Hematopoietic multipotent progenitor cell treated with erythropoietin and hydrocortisone succinate and interleukin-3 and kit ligand, for 17 days (in vitro differentiated cells): ENCODE results near the gene CALML4.
"Not testable (repeated sequence)": the region's sequence is repeated elsewhere in the genome, so short reads cannot be mapped to it uniquely, and the experiment has no call there.

Experiments
- DNase-seq: peaks from one replicate; pipeline ENCODE4 v3.0.0-alpha.2; 2015; ENCODE audit warnings: low spot score

The CALML4 gene, protein sequence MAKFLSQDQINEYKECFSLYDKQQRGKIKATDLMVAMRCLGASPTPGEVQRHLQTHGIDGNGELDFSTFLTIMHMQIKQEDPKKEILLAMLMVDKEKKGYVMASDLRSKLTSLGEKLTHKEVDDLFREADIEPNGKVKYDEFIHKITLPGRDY

DNA sequence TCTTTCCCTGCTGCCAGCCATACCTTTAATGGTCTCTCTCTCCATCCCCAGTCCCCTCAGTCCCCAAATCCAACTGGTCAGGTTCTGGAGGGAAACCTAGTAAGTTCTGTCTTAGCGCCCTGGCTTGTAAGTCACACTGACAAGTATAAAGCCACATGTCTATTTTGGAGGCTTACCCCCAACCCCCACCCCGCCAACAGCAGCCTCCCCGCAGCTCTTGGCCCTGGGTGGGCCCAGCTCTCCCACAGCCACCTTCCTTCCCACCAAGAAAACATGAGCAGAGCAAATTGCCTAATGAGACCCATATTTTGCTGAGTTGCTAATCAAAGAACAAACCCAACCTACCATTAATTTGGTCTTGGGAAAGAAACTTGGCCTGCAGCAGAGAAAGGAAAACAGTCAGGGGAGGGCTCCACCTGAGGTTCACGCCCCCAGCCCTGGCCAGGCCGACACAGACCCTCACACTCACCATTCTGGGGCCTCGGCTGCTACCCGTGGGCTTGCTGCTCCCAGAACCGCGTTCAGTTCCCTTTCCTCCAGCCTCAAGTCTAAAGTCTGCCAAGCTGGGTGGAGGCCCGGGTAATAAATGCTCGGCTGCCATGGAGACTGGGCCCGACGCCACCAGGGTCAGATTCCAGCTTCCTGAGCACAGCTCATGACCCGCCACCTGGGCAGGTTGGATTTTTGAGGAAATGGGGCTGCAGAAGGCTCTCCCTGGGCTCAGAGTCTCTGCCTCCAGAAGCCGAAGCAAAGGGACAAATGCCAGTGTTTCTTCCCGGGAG is at the start of gene CALML4:
Gene CALML4, minus strand, starts transcription at position 557 of the 782 bp plus-strand sequence. Its CDS starts 85 bp downstream, at position 472.
- DNase-seq = no peak

DNA sequence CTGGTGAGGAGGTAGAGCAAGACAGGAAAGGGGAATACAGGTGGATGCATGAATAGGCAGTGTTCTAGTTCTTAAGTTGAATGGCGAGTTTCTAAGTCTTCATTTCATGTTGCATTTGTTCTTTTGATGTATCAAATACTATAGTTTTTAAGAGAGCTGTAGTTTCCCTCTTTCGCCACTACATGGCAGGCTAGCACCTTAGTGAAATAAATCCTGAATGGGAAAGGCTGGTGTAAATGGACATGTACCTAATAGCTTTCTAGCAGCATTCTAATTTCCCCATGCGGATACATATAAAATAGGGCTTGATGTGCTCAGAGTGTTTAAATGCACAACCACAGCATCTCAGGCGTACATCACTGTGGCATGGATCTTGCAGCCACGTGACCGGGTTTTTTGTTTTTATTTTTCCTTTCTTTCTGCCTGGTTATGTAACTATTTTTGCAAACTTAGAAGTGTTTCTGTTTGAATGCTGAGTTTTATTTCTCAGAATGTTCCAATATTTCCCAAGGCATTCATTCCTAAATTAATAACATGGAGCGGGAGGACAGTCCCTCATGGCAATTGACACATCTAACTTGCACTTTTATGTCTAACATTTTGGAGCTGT is 47.9 kb upstream of the CALML4 start:
- DNase-seq = peak; percentile 71

DNA sequence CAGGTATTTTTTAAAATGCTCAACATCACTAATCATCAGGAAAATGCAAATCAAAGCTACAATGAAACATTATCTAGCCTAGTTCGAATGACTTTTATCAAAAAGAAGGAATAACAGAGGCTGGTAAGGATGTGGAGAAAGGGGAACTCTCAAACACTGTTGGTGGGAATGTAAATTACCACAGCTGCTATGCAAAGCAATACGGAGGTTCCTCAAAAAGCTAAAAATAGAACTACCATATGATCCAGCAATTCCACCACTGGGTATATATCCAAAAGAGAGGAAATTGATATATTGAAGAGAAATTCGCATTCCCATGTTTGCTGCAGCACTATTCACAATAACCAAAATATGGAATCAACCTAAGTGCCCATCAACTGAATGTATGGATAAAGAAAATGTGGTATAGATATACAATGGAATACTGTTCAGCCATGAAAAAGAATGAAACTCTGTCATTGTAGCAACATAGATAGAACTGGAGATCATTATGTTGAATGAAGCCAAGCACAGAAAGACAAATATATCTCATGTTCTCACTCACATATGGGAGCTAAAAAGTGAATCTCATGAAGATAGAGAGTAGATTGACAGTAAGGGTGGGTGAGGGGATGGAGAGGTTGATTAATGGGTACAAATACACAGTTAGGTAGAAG is 44.1 kb upstream of the CALML4 start:
- DNase-seq = no peak

DNA sequence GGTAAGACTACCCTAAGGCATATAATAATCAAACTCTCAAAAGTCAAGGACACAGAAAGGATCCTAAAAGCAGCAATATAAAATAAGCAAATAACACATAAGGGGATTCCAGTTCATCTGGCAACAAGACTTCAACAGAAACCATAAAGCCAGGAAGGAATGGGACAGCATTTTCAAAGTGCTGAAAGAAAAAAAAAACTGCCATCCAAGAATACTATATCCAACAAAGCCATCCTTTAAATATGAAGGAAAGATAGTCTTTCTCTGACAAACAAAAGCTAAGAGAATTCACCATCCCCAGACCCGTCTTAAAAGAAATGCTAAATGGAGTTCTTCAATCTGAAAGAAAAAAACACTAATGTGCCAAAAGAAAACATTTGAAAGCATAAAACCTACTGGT is 39.1 kb upstream of the CALML4 start:
- DNase-seq = no peak

DNA sequence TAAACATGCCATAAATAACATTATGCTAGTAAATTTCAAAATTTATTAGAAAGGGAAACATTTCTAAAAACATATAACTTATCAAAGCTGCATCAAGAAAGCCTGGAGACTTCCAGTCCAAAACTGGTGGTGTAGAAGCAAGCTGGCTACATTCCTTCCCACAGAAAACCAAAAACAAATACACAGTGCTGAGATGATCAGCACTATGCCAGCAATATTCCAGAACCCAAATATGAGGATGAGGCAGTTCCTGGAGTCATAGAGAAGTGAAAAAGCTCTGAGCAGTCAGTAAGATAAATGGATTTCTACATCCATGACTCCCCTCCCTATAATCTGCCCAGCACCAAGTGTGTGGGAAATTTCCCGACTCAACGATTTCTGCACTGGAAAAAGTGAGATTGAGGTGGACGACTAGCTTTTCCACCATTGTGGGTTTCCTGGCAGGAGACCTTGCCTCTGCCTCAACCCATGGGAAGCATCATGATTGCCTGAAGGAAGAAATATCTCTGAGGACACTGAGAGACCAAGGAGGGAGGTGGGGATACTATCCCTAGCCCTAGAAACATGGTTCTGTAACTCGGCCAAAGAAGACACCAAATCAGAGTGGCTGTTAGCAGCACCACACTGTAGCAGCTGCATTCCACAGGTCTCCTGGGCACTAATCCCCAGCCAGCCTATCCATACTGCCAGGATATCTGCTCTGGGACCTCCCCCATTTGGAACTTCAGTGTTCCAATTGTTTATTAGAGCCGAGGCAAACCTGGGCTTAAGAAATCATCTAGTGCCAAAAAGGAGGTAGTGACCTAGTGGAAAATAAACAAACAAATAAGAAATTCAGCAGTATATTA is 36.2 kb upstream of the CALML4 start:
- DNase-seq = no peak

DNA sequence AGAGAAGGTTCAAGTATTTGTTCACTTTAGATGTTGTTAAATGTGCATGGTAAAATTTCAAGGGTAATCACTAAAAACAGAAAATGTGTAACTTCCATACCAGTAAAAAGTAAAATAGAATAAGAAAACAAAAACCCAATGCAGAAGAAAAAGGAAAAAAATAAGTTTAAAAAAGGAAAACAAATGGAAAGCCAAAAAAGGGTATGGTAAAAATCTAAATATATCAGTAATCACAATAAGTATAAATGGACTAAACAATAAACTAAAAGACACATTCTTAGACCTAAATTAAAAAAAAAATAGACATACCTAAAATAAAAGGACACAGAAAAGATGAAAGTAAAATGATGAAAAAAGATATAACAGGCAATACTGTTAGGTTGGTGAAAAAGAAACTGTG is 33.9 kb upstream of the CALML4 start:
- DNase-seq = no peak

DNA sequence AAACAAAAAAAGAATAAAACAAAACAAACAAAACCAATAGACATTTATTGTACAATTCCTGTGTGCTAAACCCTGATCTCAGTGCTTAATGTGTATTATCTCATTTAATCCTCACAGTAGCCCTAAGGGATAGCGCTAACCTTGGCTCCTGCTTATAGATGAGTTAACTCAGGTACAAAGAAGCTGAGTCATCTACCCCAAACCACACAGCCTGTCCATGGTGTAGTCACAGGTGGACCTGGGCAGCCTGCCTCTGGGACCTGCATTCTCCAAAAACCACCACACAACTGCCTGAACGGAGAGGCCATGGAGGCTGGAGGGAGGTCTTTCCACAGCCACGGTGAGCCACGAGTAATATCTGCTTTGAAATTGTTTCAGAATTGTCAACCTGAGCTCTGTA is 29.9 kb upstream of the CALML4 start:
- no peak for DNase-seq

DNA sequence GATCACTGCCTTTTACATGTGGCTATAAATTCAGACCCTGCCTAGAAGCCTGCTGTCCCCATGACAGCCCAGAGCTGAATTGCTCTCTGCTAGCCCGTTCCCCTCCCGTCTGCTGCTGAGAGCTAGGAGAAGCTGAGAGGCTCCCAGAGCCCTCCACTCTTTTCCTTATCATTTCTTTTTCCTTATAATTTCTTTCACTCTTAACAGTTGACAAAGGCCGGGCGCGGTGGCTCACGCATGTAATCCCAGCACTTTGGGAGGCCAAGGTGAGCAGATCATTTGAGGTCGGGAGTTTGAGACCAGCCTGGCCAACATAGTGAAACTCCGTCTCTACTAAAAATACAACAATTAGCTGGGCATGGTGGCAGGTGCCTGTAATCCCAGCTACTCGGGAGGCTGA is 29.4 kb upstream of the CALML4 start:
- DNase-seq = not testable (repeated sequence)

DNA sequence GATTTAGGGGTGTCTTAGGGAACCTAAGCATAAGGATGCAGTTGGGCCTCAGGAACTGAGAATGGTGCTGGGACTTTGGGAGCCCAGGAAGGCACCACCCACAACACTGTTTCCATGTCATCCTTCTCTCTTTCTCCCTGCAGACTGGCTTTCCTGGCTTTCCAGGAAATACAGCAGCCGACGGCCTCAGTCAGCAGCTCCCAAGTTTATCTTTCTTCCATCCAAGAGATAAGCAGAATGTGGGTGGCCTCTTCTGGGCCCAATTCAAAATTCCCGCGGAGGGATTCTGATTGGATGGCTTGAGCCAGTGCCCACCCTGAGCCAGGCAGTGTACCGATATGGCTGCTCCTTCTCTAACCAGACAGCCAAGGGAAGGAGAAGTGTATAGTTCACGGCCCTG is 28.9 kb upstream of the CALML4 start:
- DNase-seq = no peak

DNA sequence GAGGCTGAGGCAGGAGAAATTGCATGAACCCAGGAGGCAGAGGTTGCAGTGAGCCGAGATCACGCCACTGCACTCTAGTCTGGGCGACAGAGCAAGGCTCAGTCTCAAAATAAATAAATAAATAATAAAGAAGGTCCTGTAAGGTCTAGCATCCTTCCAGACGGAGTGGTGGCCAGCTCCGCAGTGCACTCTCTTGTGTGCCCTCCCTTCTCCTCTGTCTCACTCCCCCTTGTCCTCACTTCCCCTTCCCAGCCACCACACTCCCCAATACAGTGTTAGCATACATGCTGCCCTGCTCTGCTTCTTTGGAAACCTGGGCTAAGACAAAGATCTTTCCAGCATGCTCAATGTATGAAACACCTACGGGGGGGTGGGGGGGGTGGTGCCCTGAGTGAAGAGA is 27.8 kb upstream of the CALML4 start:
- DNase-seq = no peak

DNA sequence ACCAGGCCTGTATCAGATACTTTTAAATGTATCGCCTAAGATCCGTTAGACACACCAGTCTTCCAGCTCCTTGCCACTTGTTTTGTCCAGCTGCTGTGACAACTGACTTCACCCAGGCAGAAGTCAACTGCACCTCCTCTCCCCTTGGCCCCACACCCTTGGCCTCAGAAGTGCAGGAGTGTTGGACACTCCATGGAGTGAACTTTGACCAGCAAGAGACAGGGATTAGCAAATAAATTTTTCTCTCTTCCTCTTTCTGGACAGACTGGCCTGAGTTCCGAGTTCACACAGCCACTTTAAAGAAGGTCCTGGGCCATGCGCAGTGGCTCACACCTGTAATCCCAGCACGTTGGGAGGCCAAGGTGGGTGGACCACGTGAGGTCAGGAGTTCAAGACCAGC is 27.3 kb upstream of the CALML4 start:
- DNase-seq = no peak

DNA sequence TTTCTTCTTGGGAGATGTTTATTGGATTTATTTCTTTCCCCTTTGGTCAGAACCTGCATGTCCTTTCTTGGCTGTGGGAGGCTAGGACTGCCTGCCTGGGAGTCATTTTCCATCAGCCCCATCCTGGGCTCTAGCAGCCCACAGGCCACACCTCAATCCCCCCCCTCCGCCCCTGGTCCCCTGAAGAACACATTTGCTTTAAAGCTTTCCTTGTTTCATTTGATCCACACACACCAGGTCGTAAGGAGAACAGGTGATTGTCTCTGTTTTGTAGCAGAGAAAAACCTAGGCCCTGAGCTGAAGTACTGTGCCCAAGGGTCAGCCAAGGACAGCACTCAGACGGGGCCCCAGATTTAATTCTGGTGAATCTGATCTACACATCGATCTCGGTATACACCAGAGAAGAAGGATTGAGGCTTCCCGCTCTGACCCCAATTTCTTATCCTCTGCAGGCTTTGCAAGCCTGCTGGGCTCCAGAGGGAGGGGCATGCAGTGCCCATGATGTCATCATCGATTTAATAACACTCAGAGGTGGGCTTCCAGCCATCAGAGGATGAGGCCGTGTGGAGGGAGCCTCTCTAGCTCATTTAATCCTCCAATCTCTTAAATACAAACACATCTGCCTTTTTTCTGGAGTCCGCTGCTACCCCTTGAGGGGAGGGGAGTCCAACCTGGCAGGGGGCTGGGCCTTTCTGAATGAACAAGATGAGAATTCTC is 26.1 kb upstream of the CALML4 start:
- no peak for DNase-seq

DNA sequence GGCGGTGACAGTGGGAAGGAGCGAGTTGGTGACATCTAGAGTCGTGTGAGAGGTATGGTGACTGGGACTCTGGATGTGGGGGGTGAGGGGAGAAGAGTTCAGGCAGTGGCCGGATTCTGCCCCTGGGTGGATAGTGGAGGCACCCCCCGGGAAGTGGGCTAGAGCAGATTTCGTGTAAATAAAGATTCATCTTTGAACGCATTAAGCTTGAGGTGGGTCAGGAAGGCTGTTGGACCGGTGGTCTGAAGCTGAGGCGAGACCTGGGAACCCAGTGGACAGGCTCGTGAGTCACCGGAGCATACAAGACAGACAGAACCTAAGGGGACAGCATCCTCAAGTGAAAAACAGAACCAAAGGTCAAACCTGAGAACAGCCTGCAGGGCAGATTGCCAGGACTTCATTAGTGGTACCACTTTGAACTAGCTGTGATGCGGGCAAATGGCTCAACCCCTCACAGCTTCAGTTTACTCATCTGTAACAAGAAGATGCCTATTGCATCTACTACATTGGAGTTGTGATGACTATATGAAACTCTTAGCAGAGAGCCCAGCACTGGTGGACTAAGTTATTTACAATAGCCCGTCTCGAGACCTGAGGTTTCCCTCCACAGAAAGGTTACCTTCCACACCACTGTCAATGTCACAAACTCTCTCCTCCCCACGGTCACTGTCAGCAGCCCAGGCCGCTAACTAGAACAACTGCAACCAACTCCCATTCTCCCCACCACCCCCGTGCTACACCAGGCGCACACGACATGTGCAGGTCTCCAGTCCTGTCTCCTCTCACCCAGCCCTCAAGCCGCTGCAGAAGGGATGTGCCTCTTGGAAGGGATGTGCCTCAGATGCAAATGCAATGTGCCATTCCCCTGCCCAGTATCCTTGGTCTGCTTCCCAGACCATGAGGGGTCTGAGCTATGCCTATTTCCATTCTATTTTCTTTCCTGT is 25.3 kb upstream of the CALML4 start:
- DNase-seq = peak; percentile 13

DNA sequence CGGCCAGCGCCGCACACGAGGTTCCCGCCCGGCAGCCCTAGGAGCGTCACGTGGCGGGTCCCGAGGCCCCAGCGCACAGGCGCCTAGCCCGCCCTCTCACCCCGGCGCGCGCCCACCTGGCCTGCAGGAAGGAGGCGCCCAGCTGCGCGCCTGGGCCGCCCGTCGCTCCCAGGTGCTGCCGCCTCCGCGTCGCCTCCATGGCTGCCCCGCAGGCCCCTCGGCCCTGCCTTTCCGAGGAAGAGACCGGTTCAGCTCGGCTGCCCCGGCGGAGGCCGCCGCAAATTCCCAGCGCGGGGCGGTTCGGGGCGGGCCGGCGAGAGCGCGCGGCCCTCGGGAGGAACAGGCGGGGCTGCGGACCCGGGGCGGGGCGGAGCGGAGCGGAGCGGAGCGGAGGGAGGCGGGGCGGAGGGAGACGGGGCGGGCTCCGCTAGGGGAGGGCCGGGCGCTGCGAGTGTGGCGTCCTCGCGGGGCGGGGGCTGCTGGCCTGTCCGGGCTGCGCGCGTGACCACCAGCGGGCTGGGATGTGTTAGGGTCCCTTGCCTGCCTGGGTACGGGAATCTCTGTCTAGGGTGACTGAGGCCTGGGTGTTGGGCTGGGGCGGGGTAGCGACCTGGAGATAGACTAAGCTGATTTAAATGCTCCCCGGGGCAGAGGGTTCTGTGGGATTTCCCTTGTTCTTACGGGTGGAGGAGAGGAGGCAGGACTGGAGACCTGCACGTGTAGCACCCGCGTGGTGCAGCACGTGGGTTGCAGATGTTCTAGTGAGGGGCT is 24.4 kb upstream of the CALML4 start, which contains the start of gene CLN6:
Gene CLN6, minus strand, starts transcription at position 343 of the 771 bp plus-strand sequence. Its CDS starts 144 bp downstream, at position 199.
- peak; percentile 61 for DNase-seq

DNA sequence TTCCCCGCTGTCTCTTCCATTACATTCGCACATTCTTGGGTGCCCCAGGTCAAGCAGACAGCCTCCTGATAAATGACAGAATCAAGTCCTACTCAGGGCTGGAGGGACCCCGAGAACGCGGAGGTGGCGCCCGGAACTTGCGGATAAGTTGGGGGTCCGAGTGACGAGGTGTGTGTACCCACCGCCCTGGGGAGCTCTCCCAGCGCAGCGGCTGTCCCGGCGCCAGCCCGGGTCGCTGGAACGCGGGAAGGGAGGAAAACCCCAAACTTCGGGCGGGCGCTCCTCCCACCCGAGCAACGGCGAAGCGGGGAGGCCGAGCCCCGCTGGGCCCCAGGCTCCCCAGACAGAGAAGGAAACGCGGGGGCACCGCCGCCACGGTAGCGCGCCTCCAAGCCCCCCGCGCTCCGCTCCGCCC is 23.8 kb upstream of the CALML4 start:
- no peak for DNase-seq

DNA sequence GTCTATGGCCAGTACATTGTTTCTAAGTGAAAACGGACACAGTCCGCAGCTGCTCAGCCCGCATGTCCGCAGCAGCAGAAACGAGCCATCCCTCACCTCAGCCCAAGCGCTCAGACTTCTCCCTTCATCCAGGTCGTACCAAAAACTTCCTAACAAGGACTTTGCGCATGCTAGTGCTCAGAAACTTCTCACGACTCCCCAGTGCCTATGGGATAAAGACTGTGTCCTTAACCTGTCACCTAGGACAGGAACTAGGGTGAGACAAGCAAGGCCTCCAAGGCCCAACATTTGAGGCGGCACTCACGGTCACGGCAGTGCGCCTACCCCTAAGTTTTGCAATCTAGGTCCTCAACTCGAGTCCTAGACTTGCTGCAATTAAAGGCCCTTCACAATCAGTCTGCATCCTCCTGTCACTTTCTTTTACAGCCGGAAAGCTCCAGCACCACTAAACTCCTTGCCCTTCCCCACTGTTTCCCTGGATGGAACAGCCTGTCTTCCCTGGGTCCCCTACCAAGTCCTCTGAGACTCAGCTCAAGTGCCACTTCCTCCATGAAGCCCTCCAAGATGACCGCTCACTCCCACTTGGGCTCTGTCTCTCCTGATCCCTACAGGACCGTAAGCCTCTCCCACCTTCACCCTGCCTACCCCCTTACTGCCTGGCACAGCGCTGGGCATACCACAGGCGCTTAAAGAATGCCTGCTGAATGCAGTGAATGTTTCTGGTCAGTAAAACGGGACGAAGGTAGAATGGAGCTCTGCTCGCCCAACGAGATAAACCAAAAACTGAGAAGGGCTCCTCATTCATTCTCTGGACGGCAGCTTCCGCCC is 23.2 kb upstream of the CALML4 start:
- no peak for DNase-seq

DNA sequence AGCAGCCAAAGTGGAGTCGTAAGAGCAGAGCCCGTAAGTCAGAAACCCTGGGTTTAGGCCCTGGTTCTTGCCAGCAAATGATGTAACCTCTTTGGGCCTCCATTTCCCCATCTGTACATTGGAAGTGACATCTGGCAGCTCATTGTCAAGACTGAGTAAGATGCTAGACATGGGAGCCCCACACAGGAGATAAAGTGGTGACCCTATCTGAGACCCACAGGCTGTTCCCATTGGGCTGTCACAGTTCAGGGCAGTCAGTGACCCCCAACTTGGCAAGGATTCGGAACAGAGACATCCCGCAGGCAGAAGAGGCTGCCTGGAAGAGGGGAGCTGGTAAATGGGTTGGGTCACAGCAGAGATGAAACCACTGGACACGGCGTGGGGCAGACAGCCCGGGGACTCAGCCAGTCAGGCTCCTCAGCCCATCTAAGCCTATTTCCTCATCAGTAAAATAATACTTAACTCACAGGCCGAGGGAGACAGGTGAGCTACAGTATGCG is 22.6 kb upstream of the CALML4 start:
- no peak for DNase-seq

DNA sequence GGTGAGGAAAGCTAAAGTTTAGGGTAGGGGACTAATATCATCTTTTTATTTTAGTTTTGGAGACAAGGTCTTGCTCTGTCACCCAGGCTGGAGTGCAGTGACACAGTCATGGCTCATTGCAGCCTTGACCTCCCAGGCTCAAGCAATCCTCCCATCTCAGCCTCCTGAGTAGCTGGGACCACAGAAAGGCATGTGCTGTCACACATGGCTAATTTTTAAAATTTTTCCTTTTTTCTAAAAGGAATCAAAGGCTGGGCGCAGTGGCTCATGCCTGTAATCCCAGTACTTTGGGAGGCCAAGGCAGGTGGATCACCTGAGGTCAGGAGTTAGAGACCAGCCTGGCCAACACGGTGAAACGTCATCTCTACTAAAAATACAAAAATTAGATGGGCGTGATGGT is 20.3 kb upstream of the CALML4 start:
- DNase-seq = not testable (repeated sequence)
